Bronchial epithelial cell (primary cell): ENCODE measurements around the gene TM4SF4. TPM values are rescaled to one million over a fixed set of nuclear protein-coding genes. Genes with fewer than 3 reads are reported as not detected.

Experiments
- DNase-seq: peaks from one replicate; pipeline ENCODE4 v3.0.0-alpha.2; 2010; ENCODE audit warnings: low read depth
- FAIRE-seq: peaks from 2 replicates; lab custom pipeline; 2011; peaks lifted over from hg19 to GRCh38; lab: Jason Lieb, UNC
- H3K27me3 ChIP-seq: 2 replicates; pipeline ENCODE4 v1.5.1; 2011; ENCODE audit warnings: low read length; ENCODE audit not compliant: control insufficient read depth, insufficient read depth
- H3K36me3 ChIP-seq: 2 replicates; pipeline ENCODE4 v1.5.1; 2011; ENCODE audit warnings: low read length; ENCODE audit not compliant: control insufficient read depth, insufficient read depth
- H3K4me3 ChIP-seq: 2 replicates; pipeline ENCODE4 v1.5.1; 2011; ENCODE audit warnings: mild to moderate bottlenecking, low read depth, low read length, control low read depth
- total RNA-seq: library from RNA; depleted of rRNA; stranded (reverse); fragments of >200 nt; gene quantifications from 2 replicates; pipeline ENCODE4 v1.2.1, GENCODE V29; 2014
- TF ChIP-seq, protein P1 (sequence below): IDR thresholded peaks from 2 replicates; pipeline ENCODE4 v1.5.1; 2011; ENCODE audit warnings: mild to moderate bottlenecking, moderate library complexity, low read length, control low read depth, inconsistent platforms; ENCODE audit not compliant: insufficient read depth, severe bottlenecking

TM4SF4 gene
- total RNA-seq, 1 donor from 2014 or later, result not detected

DNA sequence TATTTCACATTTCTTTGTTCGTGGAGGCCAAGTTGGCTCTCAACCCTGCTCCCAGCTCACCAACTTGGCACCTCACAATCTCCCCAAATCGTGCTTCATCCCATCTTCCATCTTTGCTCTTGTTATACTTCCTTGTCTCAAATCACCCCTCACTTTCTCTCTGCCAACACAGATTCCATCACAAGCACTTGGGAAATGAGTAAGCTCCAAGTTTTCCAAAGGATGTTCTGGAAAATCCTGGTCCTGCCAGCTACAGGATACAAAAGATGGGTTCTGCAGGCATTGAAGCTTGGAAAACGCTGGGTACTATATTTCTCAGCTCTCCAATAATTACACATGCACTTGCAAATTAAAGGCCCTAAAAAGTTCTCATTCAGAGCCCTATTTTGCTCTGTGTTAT lies 4.1 kb upstream of the TM4SF4 start:
- Histone ChIP-seq H3K4me3 (no peak overlapping the region), H3K36me3 (no peaks in the 10 kb centered on the region), H3K27me3 (no peaks in the 10 kb centered on the region)
- TF ChIP-seq, protein P1, sequence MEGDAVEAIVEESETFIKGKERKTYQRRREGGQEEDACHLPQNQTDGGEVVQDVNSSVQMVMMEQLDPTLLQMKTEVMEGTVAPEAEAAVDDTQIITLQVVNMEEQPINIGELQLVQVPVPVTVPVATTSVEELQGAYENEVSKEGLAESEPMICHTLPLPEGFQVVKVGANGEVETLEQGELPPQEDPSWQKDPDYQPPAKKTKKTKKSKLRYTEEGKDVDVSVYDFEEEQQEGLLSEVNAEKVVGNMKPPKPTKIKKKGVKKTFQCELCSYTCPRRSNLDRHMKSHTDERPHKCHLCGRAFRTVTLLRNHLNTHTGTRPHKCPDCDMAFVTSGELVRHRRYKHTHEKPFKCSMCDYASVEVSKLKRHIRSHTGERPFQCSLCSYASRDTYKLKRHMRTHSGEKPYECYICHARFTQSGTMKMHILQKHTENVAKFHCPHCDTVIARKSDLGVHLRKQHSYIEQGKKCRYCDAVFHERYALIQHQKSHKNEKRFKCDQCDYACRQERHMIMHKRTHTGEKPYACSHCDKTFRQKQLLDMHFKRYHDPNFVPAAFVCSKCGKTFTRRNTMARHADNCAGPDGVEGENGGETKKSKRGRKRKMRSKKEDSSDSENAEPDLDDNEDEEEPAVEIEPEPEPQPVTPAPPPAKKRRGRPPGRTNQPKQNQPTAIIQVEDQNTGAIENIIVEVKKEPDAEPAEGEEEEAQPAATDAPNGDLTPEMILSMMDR, result no peak
- DNase-seq, result no peak
- FAIRE-seq, result no peak

DNA sequence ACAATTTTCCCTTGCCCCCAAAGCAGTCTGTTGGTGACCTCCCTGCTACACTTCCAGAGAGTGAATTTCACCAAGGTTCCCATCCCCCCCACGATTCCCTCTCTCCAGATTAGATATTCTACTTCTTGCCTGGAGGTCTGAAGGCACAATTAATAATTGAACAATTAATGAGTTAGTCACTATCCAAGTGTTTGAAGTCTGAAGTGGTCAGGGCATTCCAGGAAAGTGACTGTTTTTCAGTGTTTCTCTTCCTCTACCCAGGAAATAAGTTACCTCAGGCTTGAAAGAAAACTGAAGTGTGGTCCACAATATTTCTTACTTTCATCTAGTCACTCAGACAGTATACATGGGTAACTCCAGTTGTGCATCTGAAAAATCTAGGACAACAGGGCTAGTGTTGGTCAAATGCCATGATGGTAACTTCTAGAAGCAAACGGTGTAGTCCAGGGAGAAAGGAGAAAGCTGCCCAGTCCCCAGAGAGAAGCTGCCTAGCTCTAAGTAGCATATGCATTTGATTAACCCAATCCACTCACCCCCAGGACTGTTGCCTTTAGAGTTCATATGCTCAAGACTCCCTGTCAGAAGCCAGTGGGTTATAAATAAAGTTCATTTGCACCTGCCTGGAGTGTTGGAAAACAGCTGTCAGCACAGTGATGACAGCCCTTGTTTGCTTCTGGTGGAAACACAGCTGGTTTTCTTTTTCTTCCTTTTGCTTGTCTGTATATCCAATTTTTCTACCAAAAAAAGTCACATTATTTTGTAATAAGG lies 2.3 kb upstream of the TM4SF4 start:
- FAIRE-seq (no peak), DNase-seq (peak; percentile 47)
- Histone ChIP-seq H3K36me3 (no peaks in the 10 kb centered on the region), H3K4me3 (no peak overlapping the region), H3K27me3 (no peaks in the 10 kb centered on the region)
- TF ChIP-seq, protein P1, result no peak

DNA sequence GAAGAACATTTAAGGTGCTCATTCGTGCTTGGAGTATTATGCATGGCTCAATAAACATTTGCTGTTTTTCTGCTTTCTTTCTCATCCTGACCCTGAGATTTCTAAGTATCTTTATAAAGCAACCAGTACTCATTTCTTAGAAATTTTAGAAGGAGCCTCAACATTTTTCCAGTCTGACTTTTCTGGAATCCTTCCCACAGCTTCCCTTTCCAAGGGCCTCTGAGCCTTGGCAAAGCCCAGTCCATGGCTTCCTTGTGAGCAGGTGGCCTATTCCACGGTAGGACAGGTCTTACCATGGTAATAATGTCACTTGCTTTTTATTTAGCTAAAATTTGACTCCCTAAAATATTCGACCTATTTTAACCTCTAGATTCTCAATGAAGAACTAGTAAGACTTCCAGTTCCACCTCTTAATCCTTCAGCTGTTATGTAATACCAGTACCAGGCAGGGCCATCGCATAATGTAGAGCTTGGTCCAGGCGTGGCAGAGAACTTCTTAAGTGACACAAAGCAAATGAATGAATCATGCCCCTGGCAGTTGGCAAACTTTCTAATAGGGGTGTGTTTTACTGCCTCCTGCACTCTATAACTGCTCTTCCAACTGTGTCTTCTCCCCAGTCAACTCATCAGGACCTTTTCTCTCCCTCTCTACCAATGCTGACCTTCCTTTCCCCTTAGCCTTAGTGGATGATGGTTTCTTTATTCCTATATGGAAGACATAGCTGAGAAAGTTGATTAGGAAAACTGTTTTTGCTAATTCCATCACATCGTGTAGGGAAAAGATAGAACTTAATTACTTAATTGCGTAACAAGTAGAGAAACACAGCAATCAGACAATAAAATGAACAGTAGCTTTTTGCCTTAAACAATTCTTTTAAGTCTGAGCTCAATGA lies 894 bp upstream of the TM4SF4 start:
- Histone ChIP-seq H3K4me3 (no peak overlapping the region), H3K36me3 (no peaks in the 10 kb centered on the region), H3K27me3 (no peaks in the 10 kb centered on the region)
- FAIRE-seq, result no peak
- DNase-seq, result peak; percentile 93
- TF ChIP-seq, protein P1, result no peak

DNA sequence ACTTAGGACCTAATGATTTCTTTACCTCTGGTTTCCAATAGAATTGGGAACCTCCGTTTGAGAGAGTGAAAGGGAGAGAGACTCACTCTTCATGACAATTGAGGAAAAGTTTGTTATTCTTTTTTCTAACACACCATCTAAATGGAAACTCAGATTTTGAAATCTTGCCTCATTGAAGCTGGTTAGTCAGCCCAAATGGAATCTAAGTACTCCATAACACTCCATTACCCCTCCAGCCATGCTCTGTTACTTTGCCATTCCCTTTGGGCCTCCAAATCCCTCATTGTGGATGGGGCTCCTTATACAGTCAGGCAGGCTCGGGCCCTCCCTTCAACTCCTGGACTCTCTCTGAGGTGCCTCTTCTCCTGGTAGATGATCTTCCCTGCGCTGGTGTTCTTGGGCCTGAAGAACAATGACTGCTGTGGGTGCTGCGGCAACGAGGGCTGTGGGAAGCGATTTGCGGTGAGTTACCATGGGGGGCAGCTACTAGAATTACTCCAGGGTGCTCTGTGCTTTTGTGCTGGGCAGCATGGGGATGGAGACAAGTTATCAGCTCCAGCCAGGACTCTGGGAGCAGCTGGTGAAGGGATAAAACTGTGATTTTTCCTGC lies 1.1 kb downstream of the TM4SF4 start:
- DNase-seq, result no peak
- TF ChIP-seq, protein P1, result no peak
- H3K4me3 ChIP-seq, result no peak overlapping the region
- no peaks in the 10 kb centered on the region for H3K27me3 ChIP-seq
- H3K36me3 ChIP-seq, result no peaks in the 10 kb centered on the region
- FAIRE-seq, result no peak

DNA sequence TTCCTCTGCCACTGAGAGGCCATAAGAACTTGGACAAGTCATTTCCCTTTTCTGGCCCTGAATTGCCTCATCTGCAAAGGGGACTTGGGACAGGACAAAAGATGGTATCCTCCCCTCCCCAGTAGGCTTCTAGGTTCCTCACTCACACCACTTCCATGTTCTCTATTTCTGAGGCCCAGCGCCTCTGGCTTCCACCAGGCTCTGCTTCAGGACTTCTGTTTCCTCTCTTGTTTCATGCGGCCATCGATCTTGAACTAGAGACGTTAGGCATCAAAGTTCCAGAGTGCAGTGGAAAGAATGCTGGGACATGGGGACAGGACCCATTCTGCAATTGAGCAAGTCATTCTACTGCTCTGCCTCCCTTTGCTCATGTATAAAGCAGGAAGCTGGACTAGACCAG lies 1.7 kb downstream of the TM4SF4 start:
- Histone ChIP-seq H3K36me3 (no peaks in the 10 kb centered on the region), H3K27me3 (no peaks in the 10 kb centered on the region), H3K4me3 (no peak overlapping the region)
- TF ChIP-seq, protein P1, result no peak
- FAIRE-seq, result no peak
- no peak for DNase-seq
